Measurements from ENCODE around the gene NFKBIE. TPM values are rescaled to one million over a fixed set of nuclear protein-coding genes. Genes with fewer than 3 reads are reported as not detected.

Gene NFKBIE
- total RNA-seq, 2 donors from 2014 or later, result 18.9 to 68.6 TPM

DNA sequence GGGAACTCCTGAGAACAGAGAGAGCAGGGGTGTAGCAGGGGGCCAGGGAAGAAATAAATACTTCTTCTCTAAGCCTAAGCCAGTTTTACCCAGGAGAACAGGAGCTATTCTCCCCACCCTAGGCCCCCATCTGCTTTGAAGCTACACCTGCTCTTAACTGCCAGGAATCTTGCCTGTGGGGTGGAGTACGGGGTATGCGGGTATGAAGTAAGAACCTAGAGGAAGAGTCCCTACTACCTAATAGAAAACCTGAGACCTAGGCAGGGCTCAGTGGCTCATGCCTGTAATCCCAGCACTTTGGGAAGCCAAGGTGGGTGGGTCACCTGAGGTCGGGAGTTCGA is 40.4 kb downstream of the NFKBIE start:
- Histone ChIP-seq H3K27ac (no peak overlapping the region), H3K27me3 (no peaks in the 10 kb centered on the region), H3K4me3 (no peak overlapping the region), H3K4me1 (peaks cover 91% of the 10 kb centered on the region), H3K9me3 (no peaks in the 10 kb centered on the region), H3K36me3 (replicated peaks in 1 of 2; ENCODE audit: insufficient read depth in 1 of 2, low read depth in 2 of 2) (peaks cover 0 to 2% of the 10 kb centered on the region in 2 donors)
- 73 to 83% methylated on average over 4 of the region's 4 CpGs for WGBS, 2 donors
- TF ChIP-seq, protein P1, sequence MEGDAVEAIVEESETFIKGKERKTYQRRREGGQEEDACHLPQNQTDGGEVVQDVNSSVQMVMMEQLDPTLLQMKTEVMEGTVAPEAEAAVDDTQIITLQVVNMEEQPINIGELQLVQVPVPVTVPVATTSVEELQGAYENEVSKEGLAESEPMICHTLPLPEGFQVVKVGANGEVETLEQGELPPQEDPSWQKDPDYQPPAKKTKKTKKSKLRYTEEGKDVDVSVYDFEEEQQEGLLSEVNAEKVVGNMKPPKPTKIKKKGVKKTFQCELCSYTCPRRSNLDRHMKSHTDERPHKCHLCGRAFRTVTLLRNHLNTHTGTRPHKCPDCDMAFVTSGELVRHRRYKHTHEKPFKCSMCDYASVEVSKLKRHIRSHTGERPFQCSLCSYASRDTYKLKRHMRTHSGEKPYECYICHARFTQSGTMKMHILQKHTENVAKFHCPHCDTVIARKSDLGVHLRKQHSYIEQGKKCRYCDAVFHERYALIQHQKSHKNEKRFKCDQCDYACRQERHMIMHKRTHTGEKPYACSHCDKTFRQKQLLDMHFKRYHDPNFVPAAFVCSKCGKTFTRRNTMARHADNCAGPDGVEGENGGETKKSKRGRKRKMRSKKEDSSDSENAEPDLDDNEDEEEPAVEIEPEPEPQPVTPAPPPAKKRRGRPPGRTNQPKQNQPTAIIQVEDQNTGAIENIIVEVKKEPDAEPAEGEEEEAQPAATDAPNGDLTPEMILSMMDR (IDR thresholded peaks at IDR 0.05), result no peak
- TF ChIP-seq POLR2A (IDR thresholded peaks at IDR 0.05), result no peak
- intact Hi-C loops (cut with DNase I), result no loop called here
- ATAC-seq (no peak), DNase-seq (no peak)

DNA sequence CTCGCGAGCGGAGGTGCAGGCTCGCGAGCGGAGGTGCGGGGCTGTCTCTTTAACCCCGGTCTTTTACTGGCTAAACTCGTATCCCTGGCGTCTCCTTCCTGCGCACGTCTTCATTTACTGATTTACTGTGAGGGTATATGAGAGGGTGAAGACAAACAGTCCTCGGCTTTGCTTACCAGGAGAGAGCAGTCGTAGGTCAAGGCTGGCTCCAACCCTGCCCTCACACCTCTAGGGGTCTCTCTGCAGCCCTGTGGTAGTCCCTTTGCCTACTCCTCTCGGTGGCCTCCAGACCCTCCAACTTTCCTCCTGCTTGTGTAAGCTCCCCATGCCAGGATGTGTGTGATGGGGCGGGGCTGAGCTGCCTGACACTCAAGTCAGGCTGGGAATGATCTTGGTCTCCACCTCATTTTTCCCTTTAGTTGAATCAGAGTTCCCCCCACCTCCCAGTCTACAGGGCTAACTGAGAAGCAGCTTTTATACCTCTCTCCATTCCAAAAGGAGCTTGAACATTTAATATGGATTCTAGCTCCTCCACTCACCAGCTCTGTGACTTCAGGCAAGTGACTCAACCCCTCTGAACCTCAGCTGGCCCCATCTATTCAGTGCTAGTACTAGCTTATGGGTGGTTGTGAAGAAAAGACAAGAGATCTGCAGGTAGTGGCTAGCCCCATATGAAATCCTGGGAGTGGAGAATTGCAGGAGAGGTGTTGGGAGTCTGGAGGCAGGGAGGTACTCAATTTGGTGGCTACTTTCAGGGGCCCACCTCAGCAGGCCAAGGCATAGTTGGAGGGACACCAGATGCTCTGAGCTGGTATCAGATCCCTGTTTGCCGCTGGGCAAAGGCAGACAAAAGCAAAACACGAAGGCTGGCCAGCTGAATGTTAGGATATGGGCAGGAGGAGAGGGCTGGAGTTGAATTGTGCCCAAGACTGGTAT is 41.1 kb downstream of the NFKBIE start:
- Histone ChIP-seq H3K9me3 (no peaks in the 10 kb centered on the region), H3K4me3 (peak overlapping the region in 1 of 2 donors; percentile 21), H3K27me3 (no peaks in the 10 kb centered on the region), H3K4me1 (peaks cover 89% of the 10 kb centered on the region), H3K36me3 (replicated peaks in 1 of 2; ENCODE audit: insufficient read depth in 1 of 2, low read depth in 2 of 2) (no peaks in the 10 kb centered on the region), H3K27ac (peak overlapping the region; percentile 92 to 95 (median 94))
- no peak for ATAC-seq
- TF ChIP-seq, protein P1 (IDR thresholded peaks at IDR 0.05), result no peak
- TF ChIP-seq POLR2A (IDR thresholded peaks at IDR 0.05), result no peak
- WGBS, 2 donors, result 9 to 42% methylated on average over 4 to 18 of the region's 18 CpGs
- intact Hi-C loops (cut with DNase I), result no loop called here
- no peak for DNase-seq

DNA sequence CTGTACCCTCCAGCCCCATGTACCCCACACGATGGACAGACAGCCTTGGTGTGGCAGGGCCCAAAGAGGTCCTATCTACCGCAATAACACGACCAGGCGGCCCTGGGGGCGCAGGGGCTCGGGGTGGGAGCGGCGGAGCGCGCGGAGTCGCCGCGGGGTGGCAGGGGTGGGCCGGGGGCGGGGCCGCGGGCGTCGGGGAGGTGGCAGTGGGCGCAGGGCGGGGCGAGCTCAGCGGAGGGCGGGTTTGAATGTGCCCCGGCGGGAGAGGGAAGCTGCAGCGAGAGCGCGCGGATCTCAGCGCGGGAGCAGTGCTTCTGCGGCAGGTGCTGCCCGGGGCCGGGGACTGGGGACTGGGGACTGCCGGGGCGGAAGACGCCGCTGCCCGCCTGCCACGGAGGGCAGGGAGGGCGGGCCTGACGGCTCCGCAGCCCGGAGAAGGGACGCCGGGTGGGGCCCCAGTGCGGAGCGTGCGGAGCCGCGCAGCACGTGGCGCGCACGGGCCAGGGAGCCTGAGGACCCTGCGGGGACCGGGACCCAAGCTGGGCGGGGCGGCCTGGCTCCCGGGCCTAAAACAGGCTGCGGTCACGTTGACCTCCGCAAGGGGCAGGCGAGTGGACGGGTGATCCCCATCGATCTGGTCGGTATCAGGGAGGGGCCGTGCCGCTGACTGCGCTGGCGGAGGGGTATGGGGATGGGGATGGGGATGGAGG is 41.9 kb downstream of the NFKBIE start, which contains the start of gene SLC29A1:
Gene SLC29A1 (plus strand): TSS at position 277 of the 710 bp plus-strand sequence. CDS start 3,719 bp downstream, outside the sequence.
- Histone ChIP-seq H3K4me3 (peak within 1 kb of the TSS in 1 of 2 donors; percentile 21), H3K4me1 (peaks cover 89% of the 10 kb centered on the region), H3K9me3 (no peaks in the 10 kb centered on the region), H3K27me3 (no peaks in the 10 kb centered on the region), H3K27ac (peak within 1 kb of the TSS; percentile 92 to 95 (median 94)), H3K36me3 (replicated peaks in 1 of 2; ENCODE audit: insufficient read depth in 1 of 2, low read depth in 2 of 2) (no peaks in the 10 kb centered on the region)
- 0% methylated on average over 10 to 55 of the region's 73 CpGs for WGBS, 2 donors
- DNase-seq (peak; percentile 77 to 86 (median 82)), ATAC-seq (peak; percentile 31)
- intact Hi-C loops (cut with DNase I), result no loop called here
- TF ChIP-seq POLR2A (IDR thresholded peaks at IDR 0.05), result peak in 2 of 3 donors; percentile 31 to 58
- TF ChIP-seq, protein P1 (IDR thresholded peaks at IDR 0.05), result peak in 3 of 7 experiments; percentile 21 to 26 (median 23)

DNA sequence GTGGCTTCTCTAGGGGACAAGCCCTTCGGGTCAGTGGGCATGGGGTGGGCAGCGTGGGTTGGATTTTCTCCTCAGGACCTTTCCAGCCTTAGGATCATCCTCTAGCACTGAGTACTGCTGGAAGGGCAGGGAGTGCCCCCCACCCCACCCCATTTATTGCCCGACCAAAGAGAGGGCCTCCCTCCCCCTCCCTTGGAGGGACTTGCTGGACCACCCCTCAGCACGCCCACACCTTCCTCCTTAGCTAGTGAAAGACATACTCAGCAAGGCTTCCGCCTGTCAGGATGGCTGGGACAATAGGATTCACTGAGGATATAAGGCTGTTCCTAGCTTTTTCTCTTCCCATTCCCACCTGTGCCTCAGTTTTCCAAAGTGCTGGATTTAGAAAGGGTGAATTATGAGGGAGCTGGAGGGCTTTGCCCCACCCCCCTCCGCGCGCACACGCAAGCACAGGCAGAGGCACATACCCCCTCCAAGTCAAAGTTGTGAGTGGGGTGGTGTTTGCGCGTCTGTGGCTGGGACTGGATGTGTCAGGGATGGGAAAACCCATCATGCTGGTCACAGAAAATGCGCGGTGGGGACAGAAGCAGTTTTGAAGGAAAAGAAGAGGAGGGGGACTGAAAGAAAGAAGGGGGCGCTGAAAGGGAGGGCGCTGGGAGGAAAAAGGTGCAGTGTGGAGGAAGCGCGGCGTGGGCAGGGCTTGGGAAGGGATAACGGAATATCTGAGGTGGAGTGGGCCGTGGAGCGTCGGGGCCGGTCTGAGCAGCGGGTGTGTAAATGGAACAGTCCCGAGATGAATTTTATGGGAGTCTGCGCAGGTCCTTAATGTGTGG is 42.6 kb downstream of the NFKBIE start:
- peak overlapping the region; percentile 92 to 95 (median 94) for H3K27ac ChIP-seq
- WGBS, 2 donors, result 30 to 33% methylated on average over 25 to 26 of the region's 26 CpGs
- DNase-seq, result no peak
- H3K4me3 ChIP-seq, result peak overlapping the region in 1 of 2 donors; percentile 21
- H3K4me1 ChIP-seq, result peaks cover 90% of the 10 kb centered on the region
- intact Hi-C loops (cut with DNase I), result no loop called here
- no peaks in the 10 kb centered on the region for H3K36me3 ChIP-seq (replicated peaks in 1 of 2; ENCODE audit: insufficient read depth in 1 of 2, low read depth in 2 of 2)
- H3K9me3 ChIP-seq, result no peaks in the 10 kb centered on the region
- no peak for ATAC-seq
- TF ChIP-seq, protein P1 (IDR thresholded peaks at IDR 0.05), result no peak
- TF ChIP-seq POLR2A (IDR thresholded peaks at IDR 0.05), result no peak
- no peaks in the 10 kb centered on the region for H3K27me3 ChIP-seq
